GM18867 (cell line): ENCODE measurements around the gene OCIAD1.
"Not testable (repeated sequence)": the region's sequence is repeated elsewhere in the genome, so short reads cannot be mapped to it uniquely, and the experiment has no call there.

ENCODE experiments used
- ATAC-seq: cut with Tn5 transposase; IDR thresholded peaks from one replicate; pipeline ENCODE4 v1.9.1; 2021; ENCODE audit warnings: mild to moderate bottlenecking, moderate library complexity; ENCODE audit not compliant: unreplicated experiment

Gene OCIAD1

GRCh38 chr4:48830706-48831531, at the start of gene OCIAD1:
TSS of gene OCIAD1 (plus strand) at chr4:48831088. CDS start at chr4:48832625, 1,537 bp downstream.
- ATAC-seq = peak; percentile 99

GRCh38 chr4:48781968-48782367, 48.9 kb upstream of the OCIAD1 start:
- no peak for ATAC-seq

GRCh38 chr4:48785302-48785701, 45.6 kb upstream of the OCIAD1 start:
- no peak for ATAC-seq

GRCh38 chr4:48786549-48786948, 44.3 kb upstream of the OCIAD1 start:
- no peak for ATAC-seq

GRCh38 chr4:48787056-48787455, 43.8 kb upstream of the OCIAD1 start:
- no peak for ATAC-seq

- ATAC-seq = no peak
Observed at GRCh38 chr4:48790561-48790960, 40.3 kb upstream of the OCIAD1 start.

GRCh38 chr4:48791313-48791712, 39.6 kb upstream of the OCIAD1 start:
- no peak for ATAC-seq

GRCh38 chr4:48792348-48793006, 38.4 kb upstream of the OCIAD1 start:
- peak; percentile 60 for ATAC-seq

- ATAC-seq = no peak
Observed at GRCh38 chr4:48795108-48795507, 35.8 kb upstream of the OCIAD1 start.

- no peak for ATAC-seq
Observed at GRCh38 chr4:48796191-48796926, 34.5 kb upstream of the OCIAD1 start.

GRCh38 chr4:48796927-48797679, 33.8 kb upstream of the OCIAD1 start:
- no peak for ATAC-seq

GRCh38 chr4:48798117-48798516, 32.8 kb upstream of the OCIAD1 start:
- no peak for ATAC-seq

GRCh38 chr4:48799157-48799556, 31.7 kb upstream of the OCIAD1 start:
- ATAC-seq = no peak

GRCh38 chr4:48800155-48800554, 30.7 kb upstream of the OCIAD1 start:
- ATAC-seq = not testable (repeated sequence)

- no peak for ATAC-seq
Observed at GRCh38 chr4:48801016-48801715, 29.7 kb upstream of the OCIAD1 start.

- no peak for ATAC-seq
Observed at GRCh38 chr4:48804584-48805301, 26.1 kb upstream of the OCIAD1 start.

GRCh38 chr4:48812866-48813265, 18.0 kb upstream of the OCIAD1 start:
- no peak for ATAC-seq

GRCh38 chr4:48813964-48814363, 16.9 kb upstream of the OCIAD1 start:
- peak; percentile 74 for ATAC-seq

GRCh38 chr4:48815483-48815882, 15.4 kb upstream of the OCIAD1 start:
- peak; percentile 45 for ATAC-seq

- not testable (repeated sequence) for ATAC-seq
Observed at GRCh38 chr4:48816297-48816696, 14.6 kb upstream of the OCIAD1 start.
